Measurements from ENCODE around the gene SCGB1C2.

DNA sequence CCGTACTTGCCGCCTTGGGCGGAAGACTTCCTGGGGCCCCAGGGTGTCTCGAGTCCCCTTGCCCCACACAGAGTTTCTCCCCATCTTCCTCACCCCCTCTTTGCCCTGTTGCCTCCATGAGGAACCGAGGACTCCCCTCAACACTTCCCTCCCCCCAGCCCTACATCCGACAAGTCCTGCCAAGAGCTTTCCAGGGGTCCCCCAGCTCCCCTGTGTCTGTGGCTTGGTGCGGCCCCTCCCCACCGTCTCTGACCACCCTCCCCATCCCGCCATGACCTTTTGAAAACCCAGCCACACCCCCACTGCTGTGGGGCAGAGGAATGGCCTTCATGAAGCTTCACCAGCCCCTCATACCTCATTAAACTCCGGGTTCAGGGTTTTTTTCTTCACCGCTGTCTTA, 11.4 kb downstream of the SCGB1C2 start:
- TF ChIP-seq CTCF (IDR thresholded peaks at IDR 0.05) (no peak), POLR2A (IDR thresholded peaks at IDR 0.05) (no peak)
